Subcutaneous adipose tissue (tissue), 4 donors: ENCODE measurements around the gene CHCHD10. TPM values are rescaled to one million over a fixed set of nuclear protein-coding genes. Genes with fewer than 3 reads are reported as not detected.

Experiments
- CTCF ChIP-seq: fragments of 450-650 bp; IDR thresholded peaks from one replicate; pipeline ENCODE4 v1.5.1; 2016; ENCODE audit warnings: low read depth, mild to moderate bottlenecking, control low read depth, antibody characterized with exemption, moderate library complexity
- total RNA-seq, 4 donors: library from RNA; depleted of rRNA; stranded (reverse); fragments of >200 nt; gene quantifications; one replicate each; pipeline ENCODE4 v1.1.0, GENCODE V29; 2016

The CHCHD10 gene
- total RNA-seq, 4 donors from 2014 or later: 9.3 to 84.6 (median 26.6) TPM

GRCh38 chr22:23744001-23744400, 23.8 kb downstream of the CHCHD10 start:
- TF ChIP-seq CTCF: no peak

GRCh38 chr22:23743303-23743705, 24.5 kb downstream of the CHCHD10 start:
- no peak for TF ChIP-seq CTCF

- TF ChIP-seq CTCF: no peak
These were observed 25.1 kb downstream of the CHCHD10 start for GRCh38 chr22:23742505-23743264.

- no peak for TF ChIP-seq CTCF
These were observed 30.1 kb downstream of the CHCHD10 start for GRCh38 chr22:23737696-23738095.

GRCh38 chr22:23722724-23723123, 45.0 kb downstream of the CHCHD10 start:
- no peak for TF ChIP-seq CTCF

GRCh38 chr22:23722160-23722559, 45.6 kb downstream of the CHCHD10 start:
- TF ChIP-seq CTCF: no peak

- TF ChIP-seq CTCF: no peak
These were observed 46.9 kb downstream of the CHCHD10 start for GRCh38 chr22:23720855-23721254.
